ENCODE results near the gene EYA2.

- TF ChIP-seq MXI1 (IDR thresholded peaks at IDR 0.05; ENCODE audit: borderline replicate concordance, low read depth, low read length) (no peak), CTCF (conservative IDR thresholded peaks at IDR 0.05; ENCODE audit: low read depth, low read length) (no peak), POLR2A (IDR thresholded peaks at IDR 0.05; ENCODE audit: low read depth, low read length) (no peak), CEBPB (IDR thresholded peaks at IDR 0.05; ENCODE audit: low read depth, low read length) (no peak), MAFK (IDR thresholded peaks at IDR 0.05; ENCODE audit: low read depth, low read length) (no peak)
Measured at GRCh38 chr20:46959821-46960220, 65.2 kb downstream of the EYA2 start.

Measured in IMR-90 (cell line).